OCI-LY1 (cell line): ENCODE results near the gene CAD.

Experiments
- H2AFZ ChIP-seq: fragments of 200-600 bp; sonication (generic), shearing (Covaris generic); 2 replicates; pipeline ENCODE4 v1.6.0; 2014; ENCODE audit warnings: antibody characterized with exemption, mild to moderate bottlenecking, low read length
- H3F3A ChIP-seq: fragments of 200-600 bp; sonication (generic), shearing (Covaris generic); 2 replicates; pipeline ENCODE4 v1.6.0; 2014; ENCODE audit warnings: mild to moderate bottlenecking, antibody characterized with exemption, low read length, moderate library complexity; ENCODE audit not compliant: insufficient read depth
- H3K27ac ChIP-seq: fragments of 200-600 bp; sonication (generic); 2 replicates; pipeline ENCODE4 v1.5.1; 2014; ENCODE audit warnings: low read length, mixed run types, mild to moderate bottlenecking, low read depth; ENCODE audit not compliant: poor library complexity, severe bottlenecking
- H3K27me3 ChIP-seq: fragments of 200-600 bp; sonication (generic); 2 replicates; pipeline ENCODE4 v1.6.0; 2014; ENCODE audit warnings: antibody characterized with exemption, mild to moderate bottlenecking, low read length, moderate library complexity; ENCODE audit not compliant: insufficient read depth
- H3K36me3 ChIP-seq: fragments of 200-600 bp; sonication (generic); 2 replicates; pipeline ENCODE4 v1.6.1; 2014; ENCODE audit warnings: mild to moderate bottlenecking, antibody characterized with exemption, low read length, moderate library complexity, mixed read lengths; ENCODE audit not compliant: insufficient read depth
- H3K4me1 ChIP-seq: fragments of 200-600 bp; sonication (generic); 2 replicates; pipeline ENCODE4 v1.5.1; 2014; ENCODE audit warnings: mild to moderate bottlenecking, low read length, moderate library complexity; ENCODE audit not compliant: insufficient read depth, severe bottlenecking
- H3K4me2 ChIP-seq: fragments of 200-600 bp; sonication (generic), shearing (Covaris generic); 2 replicates; pipeline ENCODE4 v1.6.1; 2014; ENCODE audit warnings: low read length
- H3K4me3 ChIP-seq: fragments of 200-600 bp; sonication (generic); 2 replicates; pipeline ENCODE4 v1.5.1; 2014; ENCODE audit warnings: low read length, low read depth, mild to moderate bottlenecking, mixed read lengths; ENCODE audit not compliant: poor library complexity, severe bottlenecking
- H3K79me2 ChIP-seq: fragments of 200-600 bp; shearing (Covaris generic); 2 replicates; pipeline ENCODE4 v1.6.1; 2016; ENCODE audit warnings: mixed run types, low read length, mixed read lengths; ENCODE audit not compliant: insufficient read depth
- H3K9ac ChIP-seq: fragments of 200-600 bp; sonication (generic), shearing (Covaris generic); 2 replicates; pipeline ENCODE4 v1.6.1; 2014; ENCODE audit warnings: mild to moderate bottlenecking, low read length, mixed read lengths
- H3K9me2 ChIP-seq: fragments of 200-600 bp; sonication (generic), shearing (Covaris generic); 2 replicates; pipeline ENCODE4 v1.6.1; 2014; ENCODE audit warnings: low read depth, mild to moderate bottlenecking, low read length, mixed read lengths
- H3K9me3 ChIP-seq: fragments of 200-600 bp; shearing (Covaris generic); 2 replicates; pipeline ENCODE4 v1.6.1; 2014; ENCODE audit warnings: low read length, mixed read lengths
- H4K20me1 ChIP-seq: fragments of 200-600 bp; sonication (generic), shearing (Covaris generic); 2 replicates; pipeline ENCODE4 v1.6.0; 2016; ENCODE audit warnings: mild to moderate bottlenecking, low read length; ENCODE audit not compliant: insufficient read depth
- CTCF ChIP-seq: fragments of 200-600 bp; sonication (generic), shearing (Covaris generic); IDR thresholded peaks from 2 replicates; pipeline ENCODE4 v1.5.1; 2017; ENCODE audit warnings: mild to moderate bottlenecking, antibody characterized with exemption, low read length, moderate library complexity, mixed read lengths
- EZH2 ChIP-seq: fragments of 200-600 bp; sonication (generic), shearing (Covaris generic); IDR thresholded peaks from 2 replicates; pipeline ENCODE4 v1.8.0; 2017; ENCODE audit warnings: borderline replicate concordance, mixed run types, mild to moderate bottlenecking, antibody characterized with exemption, low read length, moderate library complexity, mixed read lengths

Gene CAD

DNA sequence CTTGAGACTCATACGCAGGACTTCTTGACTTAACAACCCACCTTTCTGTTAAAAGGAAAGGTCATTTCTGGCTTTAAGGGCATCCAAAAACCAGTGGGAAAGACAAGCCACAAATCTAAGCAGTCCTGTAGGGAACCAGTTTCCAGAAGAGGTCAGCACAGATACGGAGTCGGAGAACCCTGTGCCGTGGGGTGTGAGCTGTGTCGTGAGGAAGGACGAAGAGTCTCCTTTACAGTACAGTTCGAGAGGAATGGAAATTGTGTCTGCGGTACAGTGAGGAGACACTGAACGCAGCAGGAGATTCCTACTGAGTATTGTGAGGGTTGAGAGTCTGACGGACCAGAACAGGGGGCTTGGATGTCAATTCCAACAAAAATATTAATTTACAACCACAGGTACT, 27.9 kb downstream of the CAD start:
- Histone ChIP-seq H3K4me2 (no peak overlapping the region), H4K20me1 (no peaks in the 10 kb centered on the region), H3K4me3 (no peak overlapping the region), H3K27me3 (no peaks in the 10 kb centered on the region), H3K79me2 (no peaks in the 10 kb centered on the region), H3K9ac (no peak overlapping the region), H3K36me3 (peaks cover 53% of the 10 kb centered on the region), H3K9me3 (no peaks in the 10 kb centered on the region), H3K27ac (no peak overlapping the region), H2AFZ (no peak overlapping the region), H3F3A (no peaks in the 10 kb centered on the region; the same call in 1 of the 2 replicates), H3K4me1 (peaks cover 5% of the 10 kb centered on the region), H3K9me2 (no peaks in the 10 kb centered on the region)
- TF ChIP-seq CTCF (no peak), EZH2 (no peak)

GRCh38 chr2:27245626-27246025, 28.5 kb downstream of the CAD start:
- H3K27ac ChIP-seq: no peak overlapping the region
- H3K9me2 ChIP-seq: no peaks in the 10 kb centered on the region
- H3K79me2 ChIP-seq: no peaks in the 10 kb centered on the region
- peaks cover 10% of the 10 kb centered on the region for H3K4me1 ChIP-seq
- H3K4me2 ChIP-seq: no peak overlapping the region
- peaks cover 47% of the 10 kb centered on the region for H3K36me3 ChIP-seq
- no peak overlapping the region for H2AFZ ChIP-seq
- no peaks in the 10 kb centered on the region for H3K9me3 ChIP-seq
- no peak overlapping the region for H3K9ac ChIP-seq
- no peaks in the 10 kb centered on the region for H3K27me3 ChIP-seq
- H3F3A ChIP-seq: no peaks in the 10 kb centered on the region; the same call in 1 of the 2 replicates
- TF ChIP-seq EZH2 (no peak), CTCF (no peak)
- H3K4me3 ChIP-seq: no peak overlapping the region
- no peaks in the 10 kb centered on the region for H4K20me1 ChIP-seq

- H3K79me2 ChIP-seq: no peaks in the 10 kb centered on the region
- H3K9me3 ChIP-seq: no peaks in the 10 kb centered on the region
- no peaks in the 10 kb centered on the region; the same call in 1 of the 2 replicates for H3F3A ChIP-seq
- H3K4me2 ChIP-seq: no peak overlapping the region
- peaks cover 10% of the 10 kb centered on the region for H3K4me1 ChIP-seq
- H3K9me2 ChIP-seq: no peaks in the 10 kb centered on the region
- no peak overlapping the region for H2AFZ ChIP-seq
- H3K9ac ChIP-seq: no peak overlapping the region
- H3K36me3 ChIP-seq: peaks cover 25% of the 10 kb centered on the region
- H3K4me3 ChIP-seq: no peak overlapping the region
- TF ChIP-seq CTCF (no peak), EZH2 (no peak)
- no peaks in the 10 kb centered on the region for H3K27me3 ChIP-seq
- H3K27ac ChIP-seq: no peak overlapping the region
- no peaks in the 10 kb centered on the region for H4K20me1 ChIP-seq
These were observed 30.7 kb downstream of the CAD start for GRCh38 chr2:27247893-27248292.
